ENCODE results near the gene ABR.
A peak's percentile ranks its signal among the peaks of the same experiment; 100 is the strongest.
"Not testable (repeated sequence)": the region's sequence is repeated elsewhere in the genome, so short reads cannot be mapped to it uniquely, and the experiment has no call there.

Gene ABR

GRCh38 chr17:1124896-1125787, 54.6 kb downstream of the ABR start:
- no peak for DNase-seq (ENCODE audit: low read depth, low spot score)
- H3K27ac ChIP-seq: no peak overlapping the region

- H3K27ac ChIP-seq: no peak overlapping the region
- DNase-seq (ENCODE audit: low read depth, low spot score): no peak
Measured at GRCh38 chr17:1123921-1124715, 55.7 kb downstream of the ABR start.

- no peak overlapping the region for H3K27ac ChIP-seq
- no peak for DNase-seq (ENCODE audit: low read depth, low spot score)
Measured at GRCh38 chr17:1123393-1123831, 56.4 kb downstream of the ABR start.

GRCh38 chr17:1122533-1123392, 57.0 kb downstream of the ABR start:
- DNase-seq (ENCODE audit: low read depth, low spot score): no peak
- H3K27ac ChIP-seq: peak overlapping the region; percentile 21

GRCh38 chr17:1121442-1121817, 58.4 kb downstream of the ABR start:
- not testable (repeated sequence) for DNase-seq (ENCODE audit: low read depth, low spot score); H3K27ac ChIP-seq

- H3K27ac ChIP-seq: no peak overlapping the region
- DNase-seq (ENCODE audit: low read depth, low spot score): no peak
Measured at GRCh38 chr17:1120596-1121441, 59.0 kb downstream of the ABR start.

- no peak for DNase-seq (ENCODE audit: low read depth, low spot score)
- no peak overlapping the region for H3K27ac ChIP-seq
Measured at GRCh38 chr17:1119924-1120323, 59.9 kb downstream of the ABR start.

- DNase-seq (ENCODE audit: low read depth, low spot score): no peak
- no peak overlapping the region for H3K27ac ChIP-seq
Measured at GRCh38 chr17:1116602-1117001, 63.2 kb downstream of the ABR start.

GRCh38 chr17:1112875-1113274, 66.9 kb downstream of the ABR start:
- no peak for DNase-seq (ENCODE audit: low read depth, low spot score)
- H3K27ac ChIP-seq: no peak overlapping the region

GRCh38 chr17:1111599-1112443, 68.0 kb downstream of the ABR start:
- no peak overlapping the region for H3K27ac ChIP-seq

GRCh38 chr17:1110862-1111598, 68.8 kb downstream of the ABR start:
- no peak for DNase-seq (ENCODE audit: low read depth, low spot score)
- H3K27ac ChIP-seq: no peak overlapping the region

More at GRCh38 chr17:1111599-1112443, 68.0 kb downstream of the ABR start:
- no peak for DNase-seq (ENCODE audit: low read depth, low spot score)

- DNase-seq (ENCODE audit: low read depth, low spot score): no peak
- H3K27ac ChIP-seq: no peak overlapping the region
Measured at GRCh38 chr17:1110541-1110861, 69.3 kb downstream of the ABR start.

- no peak for DNase-seq (ENCODE audit: low read depth, low spot score)
- peak overlapping the region; percentile 57 for H3K27ac ChIP-seq
Measured at GRCh38 chr17:1109606-1110540, 69.9 kb downstream of the ABR start.

GRCh38 chr17:1108765-1109605, 70.8 kb downstream of the ABR start:
- peak overlapping the region; percentile 57 for H3K27ac ChIP-seq
- no peak for DNase-seq (ENCODE audit: low read depth, low spot score)

- no peak for DNase-seq (ENCODE audit: low read depth, low spot score)
- peak overlapping the region; percentile 57 for H3K27ac ChIP-seq
Measured at GRCh38 chr17:1108478-1108764, 71.4 kb downstream of the ABR start.

GRCh38 chr17:1107777-1108477, 71.9 kb downstream of the ABR start:
- peak overlapping the region; percentile 57 for H3K27ac ChIP-seq
- DNase-seq (ENCODE audit: low read depth, low spot score): no peak
